GM10266 (cell line): Measurements from ENCODE around the gene SPDYE8.
"Not testable (repeated sequence)": the region's sequence is repeated elsewhere in the genome, so short reads cannot be mapped to it uniquely, and the experiment has no call there.

Source experiments
- DNase-seq: peaks from one replicate; pipeline ENCODE4 v3.0.0; 2012; ENCODE audit errors: extremely low spot score

Gene SPDYE8

GRCh38 chr7:73029666-73030065 lies at the start of gene SPDYE8:
Gene SPDYE8 (minus strand): TSS chr7:73029766. CDS start chr7:73027966, 1,800 bp downstream.
- not testable (repeated sequence) for DNase-seq

- not testable (repeated sequence) for DNase-seq
Observed at GRCh38 chr7:73057811-73058210, 28.2 kb upstream of the SPDYE8 start, which contains the start of gene SPDYE11. Gene SPDYE11 (minus strand): TSS chr7:73057911. CDS start chr7:73056111, 1,800 bp downstream.

DNA sequence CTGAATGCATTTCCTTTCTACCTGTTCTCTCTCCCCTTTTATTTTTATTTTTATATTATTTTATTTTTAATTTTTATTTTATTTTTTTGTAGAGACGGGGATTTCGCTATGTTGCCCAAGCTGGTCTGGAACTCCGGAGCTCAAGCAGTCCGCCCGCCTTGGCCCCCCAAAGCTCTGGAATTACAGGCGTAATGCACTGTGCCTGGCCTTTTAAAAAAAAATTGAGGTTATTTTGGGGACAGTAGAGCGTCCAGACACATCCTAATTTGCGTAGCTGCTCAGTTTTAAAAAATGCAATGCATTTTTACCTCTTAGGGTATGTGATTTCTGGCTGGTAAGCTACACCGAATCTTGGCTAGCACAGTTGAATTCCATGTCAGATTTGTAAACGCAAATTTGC lies 23.1 kb downstream of the SPDYE8 start:
- not testable (repeated sequence) for DNase-seq

DNA sequence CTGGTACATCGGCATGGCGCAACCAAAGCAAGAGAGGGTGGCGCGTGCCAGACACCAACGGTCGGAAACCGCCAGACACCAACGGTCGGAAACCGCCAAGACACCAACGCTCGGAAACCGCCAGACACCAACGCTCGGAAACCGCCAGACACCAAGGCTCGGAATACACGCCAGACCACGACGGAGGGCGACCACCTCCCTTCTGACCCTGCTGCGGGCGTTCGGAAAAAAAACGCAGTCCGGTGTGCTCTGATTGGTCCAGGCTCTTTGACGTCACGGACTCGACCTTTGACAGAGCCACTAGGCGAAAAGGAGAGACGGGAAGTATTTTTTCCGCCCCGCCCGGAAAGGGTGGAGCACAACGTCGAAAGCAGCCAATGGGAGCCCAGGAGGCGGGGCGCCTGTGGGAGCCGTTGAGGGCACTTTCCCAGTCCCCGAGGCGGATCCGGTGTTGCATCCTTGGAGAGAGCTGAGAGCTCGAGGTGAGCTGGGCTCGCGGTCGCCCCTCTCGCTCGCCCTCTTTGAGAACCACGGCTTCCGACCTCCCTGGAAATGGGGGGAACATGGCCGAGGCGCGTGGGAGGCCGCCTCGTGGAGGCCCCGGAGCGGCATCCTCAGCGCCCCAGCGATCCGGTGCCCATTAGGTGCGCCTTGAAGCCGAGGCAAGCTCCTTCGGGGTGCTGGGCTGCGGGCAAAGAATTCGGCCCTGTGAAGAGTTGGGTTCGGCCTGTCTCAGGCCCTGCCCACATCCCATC lies 23.7 kb downstream of the SPDYE8 start:
- not testable (repeated sequence) for DNase-seq

DNA sequence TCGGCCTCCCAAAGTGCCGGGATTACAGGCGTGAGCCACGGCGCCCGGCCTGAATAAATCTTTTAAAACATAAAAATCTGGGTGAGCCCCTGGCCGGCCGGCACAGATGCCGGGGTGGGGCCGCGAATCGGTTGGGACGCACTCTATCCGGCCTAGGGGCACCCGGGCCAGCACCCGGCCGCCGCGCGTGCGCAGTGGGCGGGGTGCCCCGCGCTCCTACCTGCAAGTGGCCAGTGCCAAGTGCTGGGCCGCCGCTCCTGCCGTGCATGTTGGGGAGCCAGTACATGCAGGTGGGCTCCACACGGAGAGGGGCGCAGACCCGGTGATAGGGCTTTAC lies 24.2 kb downstream of the SPDYE8 start:
- not testable (repeated sequence) for DNase-seq

DNA sequence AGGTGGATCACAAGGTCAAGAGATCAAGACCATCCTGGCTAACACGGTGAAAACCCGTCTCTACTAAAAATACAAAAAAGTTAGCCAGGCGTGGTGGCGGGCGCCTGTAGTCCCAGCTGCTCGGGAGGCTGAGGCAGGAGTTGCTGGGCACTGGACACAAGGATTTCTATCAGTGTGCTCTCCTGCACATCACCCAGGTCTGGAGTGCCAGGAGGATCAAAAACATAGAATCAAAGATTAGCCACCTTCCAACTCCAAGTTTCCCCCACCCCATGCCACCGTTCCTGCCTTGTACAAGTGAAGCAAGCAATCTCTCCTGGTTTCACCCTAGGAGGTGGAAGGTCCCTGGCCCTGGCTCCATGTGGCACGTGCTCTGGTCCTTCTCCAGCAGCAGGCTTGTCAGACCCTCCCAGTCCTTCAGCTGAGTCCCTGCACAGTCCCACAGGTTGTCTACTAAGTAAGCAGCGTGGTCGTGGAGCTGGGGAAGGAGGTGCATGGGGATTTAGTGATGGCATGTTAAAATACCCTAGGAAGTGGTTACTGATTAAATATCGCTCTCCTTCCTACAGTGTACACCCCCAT lies 31.6 kb downstream of the SPDYE8 start:
- DNase-seq, result not testable (repeated sequence)

DNA sequence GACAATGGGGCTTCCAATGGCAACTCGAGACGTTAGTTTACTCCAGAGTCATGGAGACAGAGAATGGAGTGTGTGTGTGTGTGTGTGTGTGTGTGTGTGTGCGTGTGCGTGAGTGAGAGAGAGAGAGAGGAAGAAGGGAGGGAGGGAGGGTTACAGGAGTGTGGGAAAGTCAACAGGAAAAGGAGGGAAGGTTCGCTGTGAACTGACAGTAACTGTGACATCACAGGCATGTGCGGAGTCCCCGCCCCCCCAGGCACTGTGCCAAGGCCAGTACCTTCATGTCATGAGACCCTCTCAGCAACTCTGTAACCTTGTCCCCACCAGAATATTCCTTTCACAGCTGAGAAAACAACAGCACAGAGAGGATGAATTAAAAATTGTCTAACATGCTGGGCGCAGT lies 32.1 kb downstream of the SPDYE8 start:
- not testable (repeated sequence) for DNase-seq

DNA sequence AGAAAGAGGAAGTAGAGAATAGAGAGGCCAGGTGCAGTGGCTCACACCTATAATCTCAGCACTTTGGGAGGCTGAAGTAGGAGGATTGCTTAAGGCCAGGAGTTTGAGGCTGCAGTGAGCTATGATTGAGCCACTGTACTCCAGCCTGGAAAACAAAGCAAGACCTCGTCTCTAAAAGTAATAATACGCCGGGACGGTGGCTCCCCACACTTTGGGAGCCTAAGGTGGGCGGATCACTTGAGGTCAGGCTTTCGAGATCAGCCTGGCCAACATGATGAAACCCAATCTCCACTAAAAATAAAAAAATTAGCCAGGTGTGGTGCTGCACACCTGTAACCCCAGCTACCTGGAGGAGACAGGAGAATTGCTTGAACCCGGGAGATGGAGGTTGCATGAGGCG lies 34.1 kb downstream of the SPDYE8 start:
- DNase-seq, result not testable (repeated sequence)

DNA sequence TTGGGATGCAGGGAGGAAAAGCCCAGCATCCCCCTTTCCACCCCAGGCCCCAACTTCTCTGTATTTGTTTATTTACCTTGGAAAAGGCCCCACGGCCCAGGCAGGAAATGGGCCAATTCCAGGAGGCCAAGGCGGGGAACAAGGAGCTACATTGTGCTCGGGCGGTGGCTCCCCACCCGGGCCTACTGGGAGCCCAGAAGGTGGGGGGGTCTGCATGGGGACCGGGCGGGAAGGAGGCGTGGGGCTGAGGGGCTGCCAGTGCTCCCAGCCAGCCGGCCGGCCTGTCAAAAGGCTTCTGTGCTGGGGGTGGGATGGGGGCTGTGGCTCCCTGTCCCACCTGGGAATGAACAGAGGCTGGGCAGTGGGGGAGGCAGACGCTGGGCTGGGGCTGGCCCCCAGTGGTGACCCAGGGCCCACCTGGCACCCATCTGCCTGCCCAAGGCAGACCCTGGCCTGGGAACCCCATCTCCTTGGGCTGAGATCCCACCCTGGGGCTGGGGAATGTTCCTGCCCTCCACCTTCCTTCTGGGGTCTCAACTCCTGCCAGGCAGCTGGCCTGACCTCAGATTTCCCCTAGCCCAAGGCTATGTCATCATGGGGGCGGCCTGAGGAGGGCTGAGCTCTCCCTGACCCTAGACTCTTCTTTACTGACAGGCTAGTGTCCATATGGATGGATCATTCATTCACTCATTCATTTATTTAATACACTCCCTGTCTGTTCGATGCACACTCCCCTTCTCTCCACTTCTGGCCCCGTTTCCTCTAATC lies 39.2 kb downstream of the SPDYE8 start:
- not testable (repeated sequence) for DNase-seq

- DNase-seq, result not testable (repeated sequence)
Observed at GRCh38 chr7:72982084-72982483, 47.5 kb downstream of the SPDYE8 start.

DNA sequence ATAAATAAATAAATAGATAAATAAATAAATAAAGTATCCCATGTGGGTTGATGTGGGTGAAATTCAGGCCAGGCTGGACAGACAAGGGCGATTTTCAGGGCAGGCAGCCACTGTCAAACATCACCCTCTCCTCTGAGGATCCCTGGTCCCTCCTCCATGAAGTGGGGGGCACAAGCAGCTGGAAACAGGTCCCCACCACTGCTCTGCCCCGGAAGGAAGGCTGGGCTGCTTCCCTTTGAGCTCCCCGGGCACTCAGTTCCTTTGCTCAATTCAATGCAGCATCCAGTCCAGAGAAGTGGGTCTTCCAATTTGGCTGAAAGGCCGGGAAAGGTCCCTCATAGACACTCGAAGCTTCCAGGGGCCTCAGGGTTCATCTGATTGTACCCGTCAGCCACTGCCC lies 49.2 kb downstream of the SPDYE8 start:
- DNase-seq, result not testable (repeated sequence)

GRCh38 chr7:72976434-72976833 lies 53.1 kb downstream of the SPDYE8 start:
- DNase-seq, result not testable (repeated sequence)

DNA sequence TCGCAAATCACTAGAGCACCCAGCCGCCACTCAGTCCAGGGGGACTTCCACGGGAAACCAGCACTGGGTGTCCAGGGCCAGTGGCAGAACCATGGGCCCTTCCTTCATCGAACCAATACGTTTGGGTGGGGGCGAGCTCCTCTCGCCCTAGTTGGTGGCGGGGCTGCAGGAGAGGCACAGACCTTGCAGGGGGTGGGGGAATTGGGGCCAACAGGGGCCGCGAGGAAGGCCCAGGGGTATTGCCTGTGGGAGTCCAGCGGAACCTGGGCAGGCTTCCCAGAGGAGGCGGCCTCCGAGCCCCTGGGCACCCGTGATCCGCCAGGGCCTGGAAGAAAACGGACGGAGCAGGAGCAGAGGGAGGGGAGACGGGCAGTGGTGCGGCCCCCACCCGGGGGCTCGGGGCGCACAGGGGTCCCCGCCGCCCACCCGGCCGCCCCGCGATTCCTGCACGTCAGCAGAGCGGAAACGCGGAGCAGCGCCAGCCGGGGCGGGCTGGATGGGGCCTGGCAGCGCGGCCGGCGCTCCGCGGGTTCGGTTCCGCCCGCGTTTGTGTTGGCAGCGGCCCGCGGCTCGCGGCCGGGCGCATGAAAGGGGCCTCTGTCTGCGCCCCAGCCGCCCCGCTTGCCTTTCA lies 53.8 kb downstream of the SPDYE8 start:
- DNase-seq, result not testable (repeated sequence)

- not testable (repeated sequence) for DNase-seq
Observed at GRCh38 chr7:72974781-72975180, 54.8 kb downstream of the SPDYE8 start.

DNA sequence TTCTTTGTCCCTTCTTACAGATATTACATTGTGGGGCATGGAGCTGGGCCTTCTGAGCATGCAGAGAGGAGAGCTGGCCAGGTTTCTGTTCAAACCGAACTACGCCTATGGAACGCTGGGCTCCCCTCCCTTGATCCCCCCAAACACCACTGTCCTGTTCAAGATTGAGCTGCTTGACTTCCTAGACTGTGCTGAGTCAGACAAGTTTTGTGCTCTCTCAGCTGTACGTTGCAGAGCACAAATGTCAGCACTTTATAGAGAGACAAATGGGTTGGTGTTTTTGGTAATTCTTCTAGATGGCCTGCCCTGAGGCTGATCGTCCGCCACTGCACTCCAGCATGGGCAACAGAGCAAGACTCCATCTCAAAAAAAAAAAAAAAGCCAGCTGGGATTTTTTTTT lies 58.1 kb downstream of the SPDYE8 start:
- not testable (repeated sequence) for DNase-seq
